ENCODE results near the gene NLGN1. TPM values are rescaled to one million over a fixed set of nuclear protein-coding genes. Genes with fewer than 3 reads are reported as not detected.
A peak's percentile ranks its signal among the peaks of the same experiment; 100 is the strongest.

Gene NLGN1
- total RNA-seq, 1 experiment from 2014 or later, result not detected

DNA sequence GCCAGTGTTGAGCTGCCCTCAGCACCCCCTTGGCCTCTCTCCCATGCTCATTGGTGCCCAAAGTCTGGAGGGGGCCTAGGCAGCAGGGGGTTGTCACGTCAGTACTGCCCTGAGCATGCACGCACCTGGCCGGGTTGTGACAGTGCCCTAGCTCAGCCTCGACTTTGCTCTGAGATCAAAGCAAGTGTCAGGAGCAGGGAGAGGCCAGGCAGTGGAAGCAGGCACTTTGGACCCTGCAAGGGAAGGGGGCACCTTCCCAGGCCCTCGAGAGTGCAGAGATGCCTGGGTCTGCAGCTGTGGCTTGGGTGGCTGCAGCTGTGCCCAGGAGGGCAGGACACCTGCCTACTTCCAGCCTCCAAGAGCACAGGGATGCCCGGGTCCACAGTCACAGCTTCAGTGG is 561.3 kb downstream of the NLGN1 start:
- DNase-seq (ENCODE audit: low spot score), result no peak

DNA sequence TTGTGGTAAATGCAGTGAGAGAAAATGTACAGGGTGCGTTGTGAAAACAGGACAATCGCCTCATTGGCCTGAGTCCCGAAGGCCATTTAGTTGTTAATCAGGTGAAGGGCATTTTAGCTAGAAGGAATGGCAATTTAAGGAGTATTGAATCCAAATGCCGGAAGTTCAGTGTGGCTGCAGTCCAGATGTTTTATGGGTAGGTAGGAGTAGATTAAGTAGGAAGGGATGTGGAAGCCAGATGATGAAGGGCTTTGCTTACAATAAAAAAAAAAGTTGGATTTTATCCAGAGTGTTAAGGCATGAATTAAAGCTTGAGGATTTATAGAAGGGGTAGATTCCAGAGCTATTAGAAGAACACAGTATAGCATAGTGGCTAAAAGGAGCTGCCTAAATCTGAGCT is 572.7 kb downstream of the NLGN1 start:
- no peak for DNase-seq (ENCODE audit: low spot score)

DNA sequence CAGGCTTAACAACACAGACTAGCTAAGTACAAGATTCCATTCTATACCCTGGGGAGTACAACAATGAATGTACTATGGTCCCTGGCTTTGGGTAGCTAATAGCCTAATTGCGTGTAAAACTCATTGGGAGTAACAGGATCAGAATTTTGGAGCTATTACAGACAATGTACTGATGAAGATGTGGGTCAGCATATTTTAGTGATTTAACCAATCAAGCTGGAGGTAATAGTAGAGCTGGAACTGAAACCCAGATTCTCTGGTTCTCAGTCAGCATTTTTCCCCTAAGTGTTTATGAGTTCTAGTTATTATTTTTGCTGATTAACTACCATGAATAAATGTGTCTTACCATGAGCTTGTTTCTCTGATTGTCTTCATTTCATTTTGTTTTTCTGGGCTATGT is 578.7 kb downstream of the NLGN1 start:
- no peak for DNase-seq (ENCODE audit: low spot score)

DNA sequence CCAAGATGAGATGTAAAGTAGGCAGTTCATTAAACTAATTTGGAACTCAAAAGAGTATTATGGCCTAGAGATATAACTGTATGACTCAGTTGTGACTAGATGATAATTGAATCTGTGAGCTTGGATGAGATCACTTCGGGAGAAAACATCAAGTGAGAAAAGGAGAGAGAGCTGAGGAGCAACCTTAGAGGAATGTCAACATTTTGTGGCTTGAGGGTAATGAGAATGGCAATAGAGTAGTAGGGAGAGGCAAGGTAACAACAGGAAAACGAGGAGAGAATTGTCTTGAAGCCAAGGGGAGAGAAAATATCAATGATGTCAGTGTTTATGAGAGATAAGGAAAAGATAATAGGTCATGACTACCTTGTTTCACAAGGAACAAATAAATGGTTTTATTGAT is 580.2 kb downstream of the NLGN1 start:
- no peak for DNase-seq (ENCODE audit: low spot score)

DNA sequence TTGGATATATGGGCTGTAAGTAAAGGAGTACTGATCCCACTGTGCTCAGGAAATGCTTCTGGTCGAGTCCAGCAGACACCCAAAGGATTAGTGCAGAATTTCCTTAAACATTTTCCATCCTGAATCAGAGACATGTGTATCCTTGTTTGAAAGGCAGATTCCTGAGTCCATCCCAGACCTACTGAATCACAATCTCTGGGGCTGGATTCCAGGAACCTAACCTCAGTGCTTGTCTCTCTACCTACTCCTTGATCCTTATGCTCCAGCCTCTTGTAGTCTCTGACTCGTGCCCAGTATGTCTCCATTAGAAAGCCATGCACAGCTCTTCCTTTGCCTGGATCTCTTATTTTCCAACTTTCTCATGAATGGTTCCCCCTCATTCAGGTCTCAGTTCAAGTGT is 585.8 kb downstream of the NLGN1 start:
- no peak for DNase-seq (ENCODE audit: low spot score)

DNA sequence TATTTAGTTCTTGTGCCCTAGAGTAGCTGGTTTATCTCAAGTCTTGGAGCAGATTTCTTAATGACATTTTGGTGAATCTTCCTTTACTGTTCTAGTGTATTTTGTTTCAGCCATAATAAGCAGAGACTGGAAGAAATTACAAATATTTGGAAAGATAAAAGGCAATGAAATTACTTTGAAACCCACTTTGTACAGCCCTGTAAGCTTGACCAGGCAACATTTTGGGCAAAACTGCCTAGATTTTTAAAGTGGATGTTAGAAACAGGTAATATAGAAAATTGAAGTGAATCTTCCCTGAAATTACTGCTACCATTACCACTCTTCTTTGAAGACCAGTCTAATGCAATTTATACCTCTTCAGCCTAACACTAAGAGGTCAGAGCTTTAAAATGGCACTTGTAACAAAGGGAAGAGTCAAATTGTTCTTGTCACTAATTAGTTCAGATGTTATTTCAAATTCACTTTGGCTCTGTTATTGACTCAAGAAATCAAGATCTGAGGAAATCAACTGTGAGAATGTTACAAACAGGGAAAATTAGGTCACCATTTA is 589.4 kb downstream of the NLGN1 start:
- no peak for DNase-seq (ENCODE audit: low spot score)

DNA sequence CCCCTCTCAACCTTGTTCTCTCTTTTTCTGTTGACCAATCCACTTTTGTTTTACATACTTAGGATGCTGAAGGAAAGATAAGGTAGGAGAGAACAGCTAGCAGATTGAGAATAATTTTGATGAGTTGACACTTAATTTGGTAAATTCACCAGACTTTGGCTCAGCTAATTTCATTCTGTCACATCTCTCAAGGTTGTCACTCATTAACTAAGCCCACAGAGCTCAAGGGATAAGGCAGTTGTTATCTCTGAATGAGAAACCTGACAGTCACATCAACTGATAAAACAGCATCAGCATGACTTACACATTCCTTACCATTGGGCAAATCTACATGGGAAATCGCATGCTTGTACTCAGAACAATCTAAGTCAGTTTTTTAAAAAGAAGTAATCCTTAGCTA is 591.4 kb downstream of the NLGN1 start:
- no peak for DNase-seq (ENCODE audit: low spot score)

DNA sequence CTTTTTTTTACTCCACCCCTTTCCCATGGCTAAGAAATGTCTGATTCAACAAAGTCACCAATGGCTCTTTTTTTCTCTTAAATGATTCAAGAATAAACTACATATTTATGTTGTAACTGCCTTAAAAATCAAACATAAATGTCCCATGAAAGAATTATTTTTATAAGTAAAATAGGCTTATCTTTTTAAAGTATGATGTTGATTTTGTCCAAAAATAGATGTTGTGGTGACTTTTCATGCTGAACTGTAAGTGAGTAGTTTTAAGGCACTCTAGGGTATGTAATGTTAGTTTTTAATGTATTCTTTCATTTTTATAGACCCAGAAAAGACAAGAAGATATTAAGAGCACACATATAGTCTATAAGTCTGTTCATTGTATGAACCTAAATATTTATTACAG is 594.9 kb downstream of the NLGN1 start:
- DNase-seq (ENCODE audit: low spot score), result no peak

DNA sequence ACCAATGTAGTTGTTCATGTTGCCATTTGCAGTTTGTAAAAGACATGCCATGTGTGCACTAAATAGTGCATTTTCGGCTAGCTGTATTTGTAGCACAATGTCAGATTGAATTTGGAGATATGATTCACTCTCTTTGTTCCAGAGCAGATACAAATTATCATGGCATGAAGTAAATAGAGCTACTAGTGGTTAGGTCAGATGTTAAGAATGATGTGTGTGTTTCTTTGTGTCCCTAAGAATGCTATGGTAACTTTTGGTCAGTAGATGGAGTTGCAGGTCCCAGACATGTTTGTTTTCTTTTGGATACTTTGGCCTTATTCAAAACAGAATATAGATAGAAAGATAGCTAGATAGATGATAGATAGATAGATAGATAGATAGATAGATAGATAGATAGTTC is 595.8 kb downstream of the NLGN1 start:
- DNase-seq (ENCODE audit: low spot score), result peak; percentile 56

DNA sequence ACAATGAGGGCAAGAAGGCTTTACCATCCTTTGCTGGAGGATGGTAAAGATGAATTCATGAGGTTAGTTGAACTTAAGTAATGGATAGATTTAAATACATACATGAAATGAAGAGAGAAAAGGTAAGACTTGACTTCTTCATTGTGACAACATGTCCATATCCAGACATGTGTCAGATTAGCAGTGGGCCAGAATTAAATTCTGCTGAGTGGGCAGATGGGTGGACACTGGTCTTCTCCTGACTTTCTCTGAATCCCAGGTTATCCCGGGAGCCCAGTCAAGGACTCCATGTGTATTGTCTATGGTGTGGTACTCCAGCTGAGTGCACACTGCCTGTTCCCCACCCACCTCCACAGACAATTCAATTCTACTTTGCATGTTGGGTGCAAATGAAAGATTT is 603.1 kb downstream of the NLGN1 start:
- DNase-seq (ENCODE audit: low spot score), result no peak

DNA sequence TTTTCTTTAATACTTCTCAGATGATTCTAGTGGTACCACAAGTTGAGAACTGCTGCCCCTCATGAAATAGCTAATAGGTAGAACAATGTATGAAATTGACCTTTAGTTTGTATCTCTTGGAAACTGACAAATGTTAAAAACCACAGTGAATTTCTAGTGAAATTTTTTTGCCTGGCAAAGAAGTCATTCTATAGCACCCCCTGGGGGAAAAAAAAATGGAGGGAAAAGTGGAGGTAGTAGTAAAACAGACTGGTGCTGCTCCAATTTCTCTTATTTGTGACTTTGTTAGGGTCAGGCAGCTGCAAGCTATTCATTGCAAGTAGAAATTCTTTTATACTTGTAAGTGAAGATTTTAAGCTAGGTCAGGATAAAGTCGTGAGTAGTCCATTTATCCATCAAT is 605.0 kb downstream of the NLGN1 start:
- peak; percentile 42 for DNase-seq (ENCODE audit: low spot score)

DNA sequence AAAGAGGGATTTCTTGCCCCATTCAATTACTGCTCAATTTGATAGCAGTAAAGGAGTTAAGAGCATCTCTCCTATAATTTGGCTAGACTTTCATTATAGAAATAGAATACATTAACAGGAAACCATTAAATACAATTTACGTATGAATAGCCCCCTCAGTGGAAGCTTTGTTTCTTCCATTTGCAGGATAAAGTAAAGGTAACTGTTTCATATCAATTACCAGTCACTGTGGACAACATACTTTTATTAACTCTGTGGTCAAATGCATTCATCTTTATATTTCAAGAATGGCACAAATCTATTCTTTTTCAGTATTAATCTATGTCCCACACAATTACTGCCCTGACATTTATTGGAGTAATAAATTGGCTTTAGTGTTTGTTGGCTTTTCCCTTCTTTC is 613.4 kb downstream of the NLGN1 start:
- DNase-seq (ENCODE audit: low spot score), result no peak

DNA sequence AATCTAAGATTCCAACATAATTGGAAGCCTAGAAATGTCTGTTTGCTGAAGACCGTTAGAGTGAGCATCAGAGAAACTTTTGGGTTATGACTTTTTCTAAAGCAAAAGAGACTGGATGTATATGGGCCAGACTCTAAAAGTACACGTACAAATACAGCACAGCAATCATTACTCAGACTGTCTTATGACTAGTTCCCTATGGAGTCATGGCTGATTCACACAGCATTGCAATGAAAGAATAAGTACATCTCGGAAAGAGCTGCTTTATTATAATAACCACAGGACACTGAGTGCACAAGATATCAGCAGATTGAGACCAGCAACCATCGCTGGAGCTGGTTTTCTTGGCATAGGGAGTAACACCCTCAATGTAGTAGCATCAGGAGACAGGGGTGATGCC is 618.6 kb downstream of the NLGN1 start:
- no peak for DNase-seq (ENCODE audit: low spot score)

DNA sequence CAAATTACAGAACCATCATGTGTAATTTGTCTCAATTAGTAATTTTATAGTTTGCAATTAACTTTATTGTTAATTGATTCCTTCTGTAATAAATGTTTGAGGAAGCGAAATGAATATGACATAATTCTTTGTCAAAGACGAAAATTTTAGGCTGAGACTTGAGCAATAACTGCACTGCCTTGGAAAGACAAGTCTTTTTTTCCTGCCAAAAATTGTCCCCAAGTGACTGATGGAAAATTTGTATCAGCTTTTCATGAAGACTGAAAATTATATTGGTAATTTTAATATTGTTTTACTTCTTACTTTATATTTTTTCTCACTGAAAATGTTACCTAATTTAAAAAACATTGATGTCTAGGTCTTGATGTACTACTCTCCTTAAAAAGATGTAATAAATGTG is 622.6 kb downstream of the NLGN1 start:
- DNase-seq (ENCODE audit: low spot score), result no peak

DNA sequence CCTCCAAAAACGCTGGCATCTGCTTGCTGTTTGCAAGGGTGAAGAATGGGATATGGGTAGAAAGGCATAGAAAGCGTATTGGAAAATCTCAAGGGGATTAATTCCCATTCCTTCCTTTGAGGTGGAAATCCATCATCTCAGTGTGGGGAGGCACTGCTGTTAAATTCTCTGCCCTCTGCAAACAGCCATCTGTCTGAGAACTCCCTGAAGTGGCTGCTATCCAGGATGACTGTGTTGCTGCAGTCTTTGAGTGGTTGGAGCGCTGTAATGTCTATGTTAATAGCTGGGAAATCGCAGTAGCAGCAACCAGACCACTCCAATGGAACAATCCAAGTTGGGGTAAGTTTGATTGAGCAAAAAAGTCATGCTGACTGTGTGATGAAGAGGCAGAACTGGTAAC is 625.9 kb downstream of the NLGN1 start:
- no peak for DNase-seq (ENCODE audit: low spot score)

DNA sequence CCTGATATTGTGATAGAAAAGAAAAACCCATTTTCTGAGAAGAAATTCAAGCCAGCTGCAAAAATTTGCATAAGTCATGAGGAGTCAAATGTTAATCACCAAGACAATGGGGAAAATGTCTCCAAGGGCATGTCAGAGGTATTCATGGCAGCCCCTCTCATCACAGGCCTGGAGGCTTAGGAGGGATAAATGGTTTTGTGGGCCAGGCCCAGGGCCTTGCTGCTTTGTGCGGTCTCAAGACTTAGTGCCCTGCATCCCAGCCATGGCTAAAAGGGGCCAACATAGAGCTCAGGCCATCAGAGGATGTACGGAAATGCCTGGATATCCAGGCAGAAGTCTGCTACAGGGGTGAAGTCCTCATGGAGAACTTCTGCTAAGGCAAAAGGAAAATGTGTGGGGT is 631.1 kb downstream of the NLGN1 start:
- no peak for DNase-seq (ENCODE audit: low spot score)

DNA sequence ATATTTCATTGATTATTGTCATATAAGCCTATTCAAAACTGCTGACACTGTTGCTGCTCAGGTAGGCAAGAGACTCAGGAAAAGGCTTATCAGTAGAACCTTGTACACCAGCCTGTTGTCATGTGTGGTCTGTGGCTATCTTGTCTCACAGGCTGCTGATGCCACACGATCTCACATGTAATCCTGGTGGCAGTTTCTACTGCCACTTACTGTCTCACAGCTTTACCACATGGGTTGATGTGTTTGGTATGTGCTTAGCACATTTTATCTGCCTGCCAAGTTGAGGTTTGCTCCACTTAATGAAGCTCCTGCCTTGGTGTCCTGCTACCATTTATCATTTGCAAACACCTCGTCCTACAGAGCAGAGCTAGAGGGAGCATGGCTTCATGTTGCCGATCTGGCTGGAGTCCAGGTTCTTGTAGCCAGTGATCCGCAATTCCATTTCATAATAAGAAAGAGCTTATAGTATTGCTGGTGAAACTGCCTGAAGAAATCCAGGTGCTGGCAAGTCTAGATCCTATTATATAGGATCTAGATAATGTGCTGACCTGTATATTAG is 637.9 kb downstream of the NLGN1 start:
- no peak for DNase-seq (ENCODE audit: low spot score)

DNA sequence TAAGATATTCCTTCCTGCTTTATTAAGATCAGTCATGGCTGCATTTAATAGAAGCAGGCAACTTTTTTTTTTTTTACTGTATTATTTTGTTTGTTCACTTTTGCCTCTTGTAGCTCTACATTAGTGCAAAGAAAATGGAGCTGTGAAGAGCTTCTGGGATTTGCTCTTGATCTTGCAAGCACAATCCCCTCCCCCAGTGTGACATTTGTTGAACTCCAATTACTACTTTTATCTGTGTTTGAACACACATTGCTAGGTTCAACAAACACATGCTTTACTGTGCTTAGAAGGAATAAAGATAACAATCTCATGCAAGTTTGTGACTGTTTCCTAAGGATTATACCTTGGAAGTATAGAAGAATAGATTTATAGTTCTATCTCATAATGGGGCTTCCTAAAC is 648.8 kb downstream of the NLGN1 start:
- no peak for DNase-seq (ENCODE audit: low spot score)

DNA sequence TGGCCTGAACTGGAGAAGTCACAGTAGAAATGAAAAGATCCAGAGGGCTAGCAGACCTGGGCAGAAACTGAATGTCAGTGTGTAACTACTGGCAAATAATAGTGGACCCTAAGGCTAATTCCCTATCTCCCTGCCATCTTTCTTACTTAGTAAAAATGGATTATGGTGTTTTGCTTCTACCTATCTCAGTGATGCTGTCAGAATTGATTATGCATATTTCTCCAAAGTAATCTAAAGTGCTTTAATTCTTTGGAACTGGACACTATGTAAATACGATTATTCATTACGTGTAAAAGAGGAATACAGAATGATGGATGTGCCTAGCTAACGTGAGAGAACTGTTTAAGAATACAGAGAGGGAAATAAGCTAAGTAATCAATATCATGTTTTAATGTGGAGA is 651.9 kb downstream of the NLGN1 start:
- DNase-seq (ENCODE audit: low spot score), result no peak

DNA sequence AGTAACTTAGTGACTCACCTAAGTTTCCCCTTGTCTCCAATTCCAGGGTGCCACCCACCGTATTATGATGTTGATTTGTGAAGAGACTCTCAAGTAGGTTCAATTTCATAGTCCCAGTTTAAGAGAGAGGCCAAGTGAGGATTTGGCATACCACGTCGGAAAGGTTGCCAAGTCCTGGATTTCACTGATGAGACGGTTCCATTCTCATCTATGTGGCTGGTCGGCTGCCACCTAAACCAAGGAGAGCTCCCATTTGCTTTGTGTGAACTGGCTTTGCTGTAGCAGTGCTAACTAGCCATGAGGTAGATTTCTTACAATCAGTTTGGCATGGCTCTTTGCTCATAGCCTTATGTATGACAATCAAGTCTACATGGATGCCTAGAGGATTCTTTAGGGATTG is 653.6 kb downstream of the NLGN1 start:
- no peak for DNase-seq (ENCODE audit: low spot score)

DNA sequence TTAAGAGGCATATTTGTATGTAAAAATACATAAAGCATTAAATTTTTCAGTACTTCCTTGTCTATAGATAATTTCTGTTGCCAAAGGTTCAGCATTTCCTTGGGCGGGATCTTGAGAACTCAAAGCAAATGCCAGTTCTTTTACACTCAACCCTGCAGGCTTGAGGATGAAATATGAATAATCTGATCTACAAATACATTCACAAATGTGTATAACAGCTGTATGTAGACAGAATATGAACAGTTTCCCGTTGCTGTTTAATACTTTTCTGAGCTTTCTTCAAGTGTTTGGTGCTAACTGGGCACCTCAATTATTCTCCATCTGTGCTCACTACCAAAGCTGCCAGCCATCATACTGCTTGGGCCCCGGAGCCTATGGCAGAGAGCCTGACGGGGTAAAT is 661.3 kb downstream of the NLGN1 start:
- no peak for DNase-seq (ENCODE audit: low spot score)

DNA sequence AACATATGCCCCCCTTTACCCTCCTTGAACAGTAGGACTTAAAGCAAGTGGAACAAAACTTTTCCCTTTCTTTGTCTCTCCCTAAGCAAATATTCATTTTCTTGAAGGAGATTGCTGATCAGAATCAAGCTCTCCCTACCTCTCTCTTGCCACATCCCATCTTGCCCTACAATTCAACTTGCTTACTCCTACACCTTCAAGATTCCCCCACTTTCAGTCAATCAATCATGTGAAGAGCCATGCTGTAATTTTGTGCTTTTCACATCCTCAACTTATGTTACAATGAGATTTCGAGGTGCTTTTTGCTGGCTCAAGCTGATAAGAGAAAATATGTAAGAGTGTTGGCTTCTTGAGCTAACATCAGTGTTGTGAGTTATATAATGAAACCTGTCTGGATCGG is 662.9 kb downstream of the NLGN1 start:
- DNase-seq (ENCODE audit: low spot score), result no peak

DNA sequence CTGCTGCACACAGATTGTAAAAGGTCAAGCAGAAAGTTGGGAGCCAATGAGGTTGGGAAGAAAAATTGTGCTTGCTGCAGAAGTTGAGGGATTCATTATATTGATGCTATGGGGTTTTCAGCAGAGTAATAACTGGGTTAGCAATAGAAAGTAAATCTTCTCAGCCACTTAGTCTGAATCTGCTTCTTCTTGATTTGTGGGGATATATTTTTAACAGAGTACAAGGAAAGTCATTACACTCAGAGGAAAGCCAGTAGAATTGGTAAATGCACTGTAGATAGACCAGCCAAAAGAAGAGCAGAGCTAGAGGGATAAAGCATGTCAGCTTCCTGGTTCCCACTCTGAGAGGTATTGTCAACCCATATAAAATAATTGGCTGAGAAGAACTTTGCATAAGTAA is 663.6 kb downstream of the NLGN1 start:
- DNase-seq (ENCODE audit: low spot score), result no peak

DNA sequence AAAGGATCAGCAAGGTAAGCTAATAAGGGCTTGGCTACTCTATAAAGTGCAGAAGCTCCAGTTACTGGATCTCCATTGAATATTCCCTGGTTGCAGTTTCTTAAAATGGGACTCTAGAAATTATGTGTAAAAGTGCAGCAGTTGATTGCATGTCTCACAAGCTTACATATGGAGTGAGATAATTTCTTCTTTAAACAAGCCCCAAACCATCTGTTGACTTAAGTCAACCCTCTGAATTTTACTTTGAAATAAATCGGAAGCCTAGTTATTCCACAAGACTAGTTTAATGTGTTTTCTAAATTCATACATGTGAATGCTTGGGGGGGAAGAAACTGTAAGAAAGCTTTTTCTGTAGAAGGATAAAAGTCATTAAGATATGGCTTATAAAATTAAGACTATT is 664.2 kb downstream of the NLGN1 start:
- no peak for DNase-seq (ENCODE audit: low spot score)

All from HT-29 (cell line).